ENCODE data around the gene DNM3. TPM values are rescaled to one million over a fixed set of nuclear protein-coding genes. Genes with fewer than 3 reads are reported as not detected.

Gene DNM3
- total RNA-seq, 1 donor = 0.72 TPM

DNA sequence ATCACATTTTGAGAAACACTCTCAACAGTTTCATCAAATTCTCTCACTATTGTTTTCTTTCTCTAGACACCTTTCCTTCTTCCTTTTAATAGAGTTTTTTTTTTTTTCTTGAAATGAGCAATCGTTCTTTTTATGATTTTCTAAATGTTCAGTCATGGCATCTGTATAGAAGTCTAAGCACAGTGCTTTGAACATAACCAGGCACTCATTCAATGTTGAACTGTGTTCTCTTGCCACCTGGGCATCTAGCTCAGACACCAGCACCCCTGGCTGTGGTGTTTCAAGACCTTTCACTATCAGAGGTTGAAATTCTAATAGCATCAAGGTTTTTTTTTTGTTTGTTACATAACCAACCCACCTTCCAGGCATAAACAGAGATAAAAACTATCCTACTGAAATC lies 96.6 kb downstream of the DNM3 start:
- DNase-seq (ENCODE audit: insufficient read length, low spot score, missing footprints) = no peak
- TF ChIP-seq, protein P1, sequence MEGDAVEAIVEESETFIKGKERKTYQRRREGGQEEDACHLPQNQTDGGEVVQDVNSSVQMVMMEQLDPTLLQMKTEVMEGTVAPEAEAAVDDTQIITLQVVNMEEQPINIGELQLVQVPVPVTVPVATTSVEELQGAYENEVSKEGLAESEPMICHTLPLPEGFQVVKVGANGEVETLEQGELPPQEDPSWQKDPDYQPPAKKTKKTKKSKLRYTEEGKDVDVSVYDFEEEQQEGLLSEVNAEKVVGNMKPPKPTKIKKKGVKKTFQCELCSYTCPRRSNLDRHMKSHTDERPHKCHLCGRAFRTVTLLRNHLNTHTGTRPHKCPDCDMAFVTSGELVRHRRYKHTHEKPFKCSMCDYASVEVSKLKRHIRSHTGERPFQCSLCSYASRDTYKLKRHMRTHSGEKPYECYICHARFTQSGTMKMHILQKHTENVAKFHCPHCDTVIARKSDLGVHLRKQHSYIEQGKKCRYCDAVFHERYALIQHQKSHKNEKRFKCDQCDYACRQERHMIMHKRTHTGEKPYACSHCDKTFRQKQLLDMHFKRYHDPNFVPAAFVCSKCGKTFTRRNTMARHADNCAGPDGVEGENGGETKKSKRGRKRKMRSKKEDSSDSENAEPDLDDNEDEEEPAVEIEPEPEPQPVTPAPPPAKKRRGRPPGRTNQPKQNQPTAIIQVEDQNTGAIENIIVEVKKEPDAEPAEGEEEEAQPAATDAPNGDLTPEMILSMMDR (IDR thresholded peaks at IDR 0.05; ENCODE audit: extremely low read depth, low read depth, low read length) = no peak

DNA sequence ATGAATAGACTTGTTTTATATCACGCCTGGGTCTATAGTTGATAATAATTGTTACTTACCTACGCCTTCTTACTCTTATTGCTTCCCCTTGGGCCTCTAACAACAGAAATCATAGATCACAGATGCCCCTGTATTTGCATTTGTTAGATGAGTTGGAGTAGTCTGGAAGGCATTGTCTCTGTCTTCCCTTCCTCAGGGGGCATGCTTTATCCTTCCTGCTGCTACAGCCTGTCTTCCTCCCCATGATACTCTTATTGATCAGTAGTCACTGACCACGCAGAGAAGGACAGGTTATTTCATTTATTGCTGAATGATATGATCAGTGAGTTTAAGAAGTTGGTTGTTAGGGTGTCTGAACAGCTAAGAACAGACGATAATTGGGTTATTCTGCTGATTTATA lies 98.4 kb downstream of the DNM3 start:
- TF ChIP-seq, protein P1 (IDR thresholded peaks at IDR 0.05; ENCODE audit: extremely low read depth, low read depth, low read length) = no peak
- H3K9me3 ChIP-seq (ENCODE audit: low read depth, low read length) = no peaks in the 10 kb centered on the region
- no peak for DNase-seq (ENCODE audit: insufficient read length, low spot score, missing footprints)
- H3K4me3 ChIP-seq (ENCODE audit: insufficient read depth, low read length) = no peak overlapping the region
- no peaks in the 10 kb centered on the region for H3K79me2 ChIP-seq (ENCODE audit: insufficient read depth, low read length)
- no peaks in the 10 kb centered on the region for H3K27me3 ChIP-seq (ENCODE audit: insufficient read depth, low read length)
- no peak overlapping the region for H3K27ac ChIP-seq (ENCODE audit: low read depth, low read length)
- no peak overlapping the region for H3K4me2 ChIP-seq (ENCODE audit: insufficient read depth, low read length)
- no peaks in the 10 kb centered on the region for H3K36me3 ChIP-seq (ENCODE audit: insufficient read depth, low read length)
- H2AFZ ChIP-seq (ENCODE audit: low read length) = no peak overlapping the region
- H4K20me1 ChIP-seq (ENCODE audit: insufficient read depth, low read length) = no peaks in the 10 kb centered on the region
- no peaks in the 10 kb centered on the region for H3K4me1 ChIP-seq (ENCODE audit: insufficient read depth, low read length)

More for the DNA sequence above, 96.6 kb downstream of the DNM3 start:
- Histone ChIP-seq H3K79me2 (ENCODE audit: insufficient read depth, low read length) (no peaks in the 10 kb centered on the region), H3K27me3 (ENCODE audit: insufficient read depth, low read length) (no peaks in the 10 kb centered on the region), H3K27ac (ENCODE audit: low read depth, low read length) (no peak overlapping the region), H4K20me1 (ENCODE audit: insufficient read depth, low read length) (no peaks in the 10 kb centered on the region), H3K4me1 (ENCODE audit: insufficient read depth, low read length) (no peaks in the 10 kb centered on the region), H3K36me3 (ENCODE audit: insufficient read depth, low read length) (no peaks in the 10 kb centered on the region), H3K4me2 (ENCODE audit: insufficient read depth, low read length) (no peak overlapping the region), H2AFZ (ENCODE audit: low read length) (no peak overlapping the region), H3K4me3 (ENCODE audit: insufficient read depth, low read length) (no peak overlapping the region), H3K9me3 (ENCODE audit: low read depth, low read length) (no peaks in the 10 kb centered on the region)

DNA sequence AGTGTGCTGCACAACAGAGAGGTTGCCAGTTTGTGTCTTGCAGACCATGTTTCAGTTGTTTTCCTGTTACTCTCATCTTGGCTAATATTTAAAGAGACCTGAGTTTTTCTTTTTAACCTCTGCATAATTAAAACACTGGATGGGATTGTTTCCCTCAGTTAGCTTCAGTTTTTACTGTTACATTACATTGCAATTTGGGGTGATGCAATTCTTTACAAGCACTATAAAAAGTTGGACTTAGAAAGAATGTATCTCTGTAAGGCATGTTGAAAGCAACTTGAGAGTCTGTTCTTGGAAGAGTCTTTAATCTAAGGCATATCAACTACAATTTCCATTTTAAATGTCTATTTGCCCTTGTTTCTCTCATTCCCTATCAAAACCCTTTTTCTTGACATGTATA lies 99.1 kb downstream of the DNM3 start:
- Histone ChIP-seq H2AFZ (ENCODE audit: low read length) (no peak overlapping the region), H3K9me3 (ENCODE audit: low read depth, low read length) (no peaks in the 10 kb centered on the region), H3K4me1 (ENCODE audit: insufficient read depth, low read length) (no peaks in the 10 kb centered on the region), H3K36me3 (ENCODE audit: insufficient read depth, low read length) (no peaks in the 10 kb centered on the region), H3K27ac (ENCODE audit: low read depth, low read length) (no peak overlapping the region), H3K4me2 (ENCODE audit: insufficient read depth, low read length) (no peak overlapping the region), H3K4me3 (ENCODE audit: insufficient read depth, low read length) (no peak overlapping the region), H3K79me2 (ENCODE audit: insufficient read depth, low read length) (no peaks in the 10 kb centered on the region), H3K27me3 (ENCODE audit: insufficient read depth, low read length) (no peaks in the 10 kb centered on the region), H4K20me1 (ENCODE audit: insufficient read depth, low read length) (no peaks in the 10 kb centered on the region)
- no peak for DNase-seq (ENCODE audit: insufficient read length, low spot score, missing footprints)
- TF ChIP-seq, protein P1 (IDR thresholded peaks at IDR 0.05; ENCODE audit: extremely low read depth, low read depth, low read length) = no peak

DNA sequence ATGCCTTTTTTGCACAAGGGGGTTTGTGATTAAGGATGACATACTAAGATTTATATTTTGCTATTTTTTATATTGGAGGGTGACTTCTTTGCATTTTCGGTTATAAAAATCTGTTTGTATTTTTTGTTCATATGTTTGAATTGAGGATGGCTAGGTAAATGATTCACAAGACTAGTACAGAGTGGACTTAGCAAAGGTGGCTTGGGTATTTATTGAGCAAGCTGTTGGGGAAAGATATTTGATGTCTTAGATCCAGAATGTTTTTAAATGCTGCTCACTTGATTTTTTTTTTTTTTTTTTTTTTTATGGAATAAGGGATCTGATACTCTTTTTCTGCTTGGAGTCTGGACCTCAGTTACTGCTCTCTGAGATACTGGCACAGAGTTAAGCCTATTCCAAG lies 100.6 kb downstream of the DNM3 start:
- no peaks in the 10 kb centered on the region for H3K4me1 ChIP-seq (ENCODE audit: insufficient read depth, low read length)
- TF ChIP-seq, protein P1 (IDR thresholded peaks at IDR 0.05; ENCODE audit: extremely low read depth, low read depth, low read length) = no peak
- H3K27me3 ChIP-seq (ENCODE audit: insufficient read depth, low read length) = no peaks in the 10 kb centered on the region
- H2AFZ ChIP-seq (ENCODE audit: low read length) = no peak overlapping the region
- H3K4me3 ChIP-seq (ENCODE audit: insufficient read depth, low read length) = no peak overlapping the region
- no peaks in the 10 kb centered on the region for H4K20me1 ChIP-seq (ENCODE audit: insufficient read depth, low read length)
- H3K79me2 ChIP-seq (ENCODE audit: insufficient read depth, low read length) = no peaks in the 10 kb centered on the region
- no peak overlapping the region for H3K4me2 ChIP-seq (ENCODE audit: insufficient read depth, low read length)
- H3K27ac ChIP-seq (ENCODE audit: low read depth, low read length) = no peak overlapping the region
- no peaks in the 10 kb centered on the region for H3K36me3 ChIP-seq (ENCODE audit: insufficient read depth, low read length)
- DNase-seq (ENCODE audit: insufficient read length, low spot score, missing footprints) = no peak
- no peaks in the 10 kb centered on the region for H3K9me3 ChIP-seq (ENCODE audit: low read depth, low read length)

All from osteoblast (primary cell).